ENCODE results near the gene DLGAP4. TPM values are rescaled to one million over a fixed set of nuclear protein-coding genes. Genes with fewer than 3 reads are reported as not detected.
A peak's percentile ranks its signal among the peaks of the same experiment; 100 is the strongest.

The DLGAP4 gene
- total and polyA plus RNA-seq, 10 of the 15 experiments (the other 5 are each of a cell fraction or from before 2014, with no cell fraction given): 0.42 to 43.3 (median 19.0) TPM

- TF ChIP-seq SIX5 (IDR thresholded peaks at IDR 0.05; ENCODE audit: low read depth, low read length, severe bottlenecking) (no peak), MEF2A (IDR thresholded peaks at IDR 0.05; ENCODE audit: insufficient read depth, low read depth, low read length) (0 out of 2 replicates have a peak, but pooled peaks have one; percentile 11), USF1 (IDR thresholded peaks at IDR 0.05; ENCODE audit: borderline replicate concordance, extremely low read length, insufficient read depth, low read depth, low read length) (no peak), POU2F2 (IDR thresholded peaks at IDR 0.05; ENCODE audit: borderline replicate concordance, low read depth, low read length) (no peak; the same call in 2 of the 3 replicates), MAX (IDR thresholded peaks at IDR 0.05; ENCODE audit: low read depth, low read length) (no peak), IRF5 (IDR thresholded peaks at IDR 0.05; ENCODE audit: borderline replicate concordance) (no peak), HDGF (IDR thresholded peaks at IDR 0.05) (peak; percentile 17; the same call in 1 of the 2 replicates), ATF3 (IDR thresholded peaks at IDR 0.05; ENCODE audit: borderline replicate concordance, extremely low read depth, low read depth, low read length) (no peak), SKIL (IDR thresholded peaks at IDR 0.05; ENCODE audit: low read depth, poor library complexity, severe bottlenecking) (no peak), NFIC (IDR thresholded peaks at IDR 0.05; ENCODE audit: low read depth, low read length) (no peak), NFXL1 (IDR thresholded peaks at IDR 0.05; ENCODE audit: borderline replicate concordance) (no peak), TBL1XR1 (IDR thresholded peaks at IDR 0.05; ENCODE audit: low read depth, low read length) (no peak; the same call in 1 of the 2 replicates), SREBF2 (IDR thresholded peaks at IDR 0.05; ENCODE audit: low read length) (no peak), ZSCAN29 (IDR thresholded peaks at IDR 0.05) (no peak), PRDM15 (CRISPR knock-in tag; IDR thresholded peaks at IDR 0.05) (no peak), BCL3 (IDR thresholded peaks at IDR 0.05; ENCODE audit: borderline replicate concordance, insufficient read depth, low read depth, low read length, poor library complexity, severe bottlenecking) (peak; percentile 9), ZNF207 (IDR thresholded peaks at IDR 0.05; ENCODE audit: borderline replicate concordance) (0 out of 2 replicates have a peak, but pooled peaks have one; percentile 43), POLR2AphosphoS5 (IDR thresholded peaks at IDR 0.05; ENCODE audit: low read length) (peak; percentile 69)
These were observed 267.1 kb downstream of the DLGAP4 start, which contains the start of gene TGIF2 (continued) for GRCh38 chr20:36573103-36573797.

Measured in GM12878 (cell line).